ENCODE data around the gene TMEM11.
"Not testable (repeated sequence)": the region's sequence is repeated elsewhere in the genome, so short reads cannot be mapped to it uniquely, and the experiment has no call there.

TMEM11 gene

DNA sequence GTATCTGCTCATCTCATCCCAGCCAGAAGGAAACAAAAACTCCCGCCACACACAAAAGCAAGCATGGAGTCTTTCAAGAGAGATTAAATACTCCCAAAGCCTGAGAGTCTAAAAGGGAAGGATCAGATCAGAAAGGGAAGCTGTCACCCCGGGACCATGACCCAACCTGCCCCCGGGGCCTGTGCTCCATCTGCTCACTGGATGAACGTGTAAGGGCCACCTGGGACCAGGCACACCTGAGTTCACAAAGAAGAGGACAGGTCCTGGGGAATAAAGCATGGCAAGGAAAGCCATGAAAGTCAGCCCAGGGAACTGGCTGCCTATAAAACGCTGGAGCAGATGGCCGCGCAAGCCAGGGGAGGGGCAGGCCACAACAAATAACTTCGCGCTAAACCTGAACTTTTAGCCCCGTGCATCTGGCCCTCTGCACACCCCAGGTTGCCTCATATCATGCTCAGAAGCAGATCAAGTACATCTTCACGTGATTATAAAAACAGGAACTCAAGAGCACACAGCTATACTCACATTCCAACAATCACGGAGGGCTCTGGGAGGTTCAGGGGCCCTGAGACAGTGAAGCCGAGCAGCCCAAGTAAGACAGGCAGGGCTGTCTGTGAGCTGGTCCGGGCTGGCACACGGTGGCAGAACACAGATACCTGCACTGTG, 3.4 kb downstream of the TMEM11 start:
- TF ChIP-seq ZNF274 (IDR thresholded peaks at IDR 0.05; ENCODE audit: low read depth, low read length), result no peak
- H3K4me3 ChIP-seq (ENCODE audit: low read length), result no peak overlapping the region

GRCh38 chr17:21209511-21210175, 4.3 kb downstream of the TMEM11 start:
- TF ChIP-seq ZNF274 (IDR thresholded peaks at IDR 0.05; ENCODE audit: low read depth, low read length), result no peak
- H3K4me3 ChIP-seq (ENCODE audit: low read length), result no peak overlapping the region

DNA sequence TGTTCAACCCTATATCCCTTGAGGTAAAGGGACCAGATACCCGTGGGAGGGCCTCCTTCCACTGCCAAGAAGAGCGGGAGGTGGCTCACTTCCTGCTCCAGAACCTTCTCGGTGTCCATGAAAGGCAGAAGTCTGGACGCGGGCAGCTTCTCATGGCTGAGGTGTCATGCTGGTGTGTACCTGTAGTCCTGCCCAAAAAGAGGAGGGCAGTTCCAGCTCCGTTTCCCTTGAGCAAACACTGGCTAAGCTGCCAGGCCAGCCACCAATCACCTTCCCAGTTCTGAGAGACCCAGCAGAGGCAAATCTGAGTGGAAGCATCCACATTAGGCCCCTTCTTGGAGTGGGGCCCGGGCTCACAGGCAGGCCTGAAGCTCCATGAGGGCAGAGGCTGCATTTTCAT, 5.6 kb downstream of the TMEM11 start:
- no peak overlapping the region for H3K4me3 ChIP-seq (ENCODE audit: low read length)
- no peak for TF ChIP-seq ZNF274 (IDR thresholded peaks at IDR 0.05; ENCODE audit: low read depth, low read length)

DNA sequence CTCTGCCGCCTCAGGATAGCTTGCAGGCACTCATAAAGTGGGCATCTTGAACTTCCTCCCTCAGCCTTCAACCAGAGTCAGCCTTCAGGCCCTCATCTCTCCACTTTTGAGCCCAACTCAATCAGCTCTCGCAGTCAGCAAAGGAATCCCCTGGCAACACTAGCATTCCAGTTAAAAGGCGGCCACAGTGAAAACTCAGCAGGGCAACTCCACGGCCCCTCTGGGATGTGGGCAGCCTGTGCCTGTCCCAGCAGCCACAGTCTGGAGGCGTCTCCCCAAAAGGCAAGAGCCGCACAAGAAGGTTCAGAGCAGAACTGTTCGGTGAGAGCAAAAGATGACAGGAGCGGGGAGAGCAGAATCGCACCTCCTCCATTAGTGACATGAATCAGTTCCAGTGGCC, 9.0 kb downstream of the TMEM11 start:
- no peak overlapping the region for H3K4me3 ChIP-seq (ENCODE audit: low read length)
- TF ChIP-seq ZNF274 (IDR thresholded peaks at IDR 0.05; ENCODE audit: low read depth, low read length), result no peak

DNA sequence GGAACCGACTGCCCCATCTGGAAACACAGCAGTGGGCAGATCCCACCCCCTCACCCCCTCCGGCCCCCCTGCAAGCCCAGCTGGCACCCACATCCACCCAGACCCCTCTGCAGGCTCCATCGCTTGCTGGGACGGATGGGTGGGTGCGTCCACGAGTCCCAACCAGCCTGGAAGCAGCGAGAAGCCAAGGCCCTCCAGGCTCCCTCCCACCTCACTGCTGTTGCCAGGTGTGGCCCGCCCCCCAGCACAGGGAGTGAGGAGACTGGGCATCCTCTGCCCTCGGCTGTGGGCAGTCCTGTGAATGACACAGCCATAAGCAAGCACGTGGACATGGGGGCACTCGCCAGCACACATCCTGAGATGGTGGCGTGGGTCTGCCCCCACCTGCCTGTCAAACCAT, 11.4 kb downstream of the TMEM11 start:
- no peak for TF ChIP-seq ZNF274 (IDR thresholded peaks at IDR 0.05; ENCODE audit: low read depth, low read length)
- no peak overlapping the region for H3K4me3 ChIP-seq (ENCODE audit: low read length)

GRCh38 chr17:21201874-21202273, 12.1 kb downstream of the TMEM11 start:
- TF ChIP-seq ZNF274 (IDR thresholded peaks at IDR 0.05; ENCODE audit: low read depth, low read length), result no peak
- no peak overlapping the region for H3K4me3 ChIP-seq (ENCODE audit: low read length)

DNA sequence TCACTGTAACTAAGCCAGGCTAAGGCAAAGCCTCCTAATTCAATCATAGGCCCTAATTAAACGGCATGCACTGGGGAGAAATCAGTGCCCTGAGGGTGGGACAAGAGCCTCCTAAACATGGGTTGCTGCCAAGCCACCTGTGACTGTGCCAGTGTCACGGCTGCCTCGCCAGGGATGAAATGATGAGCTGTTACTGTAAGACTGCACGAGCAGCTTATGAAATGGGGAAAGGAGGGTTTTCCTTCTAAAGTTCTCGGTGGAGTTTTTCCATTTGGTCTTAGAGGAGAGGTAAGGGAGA, 12.7 kb downstream of the TMEM11 start:
- no peak overlapping the region for H3K4me3 ChIP-seq (ENCODE audit: low read length)
- TF ChIP-seq ZNF274 (IDR thresholded peaks at IDR 0.05; ENCODE audit: low read depth, low read length), result no peak

GRCh38 chr17:21200590-21201297, 13.2 kb downstream of the TMEM11 start:
- TF ChIP-seq ZNF274 (IDR thresholded peaks at IDR 0.05; ENCODE audit: low read depth, low read length), result no peak
- no peak overlapping the region for H3K4me3 ChIP-seq (ENCODE audit: low read length)

- no peak for TF ChIP-seq ZNF274 (IDR thresholded peaks at IDR 0.05; ENCODE audit: low read depth, low read length)
- H3K4me3 ChIP-seq (ENCODE audit: low read length), result no peak overlapping the region
Measured at GRCh38 chr17:21199856-21200255, 14.1 kb downstream of the TMEM11 start.

DNA sequence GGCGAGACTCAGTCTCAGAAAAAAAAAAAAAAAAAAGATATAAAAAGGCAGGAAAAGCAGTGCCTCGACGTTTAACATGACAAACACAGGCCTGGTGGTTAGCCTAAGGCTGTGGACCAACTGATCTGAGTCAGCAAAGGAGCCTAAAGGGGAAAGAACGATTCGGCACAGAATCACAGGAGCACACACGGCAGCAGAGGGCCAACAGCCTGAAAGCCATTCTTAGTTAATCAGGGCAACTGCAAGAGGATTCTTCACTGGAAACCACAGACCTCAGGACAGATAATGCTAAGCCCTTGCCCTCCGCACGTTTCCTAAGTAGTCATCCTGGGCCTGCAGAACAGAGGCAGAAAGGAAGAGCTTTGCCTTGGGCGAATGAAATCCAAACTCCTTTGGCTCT, 14.7 kb downstream of the TMEM11 start:
- no peak for TF ChIP-seq ZNF274 (IDR thresholded peaks at IDR 0.05; ENCODE audit: low read depth, low read length)
- no peak overlapping the region for H3K4me3 ChIP-seq (ENCODE audit: low read length)

GRCh38 chr17:21198411-21198810, 15.6 kb downstream of the TMEM11 start:
- no peak overlapping the region for H3K4me3 ChIP-seq (ENCODE audit: low read length)
- no peak for TF ChIP-seq ZNF274 (IDR thresholded peaks at IDR 0.05; ENCODE audit: low read depth, low read length)

DNA sequence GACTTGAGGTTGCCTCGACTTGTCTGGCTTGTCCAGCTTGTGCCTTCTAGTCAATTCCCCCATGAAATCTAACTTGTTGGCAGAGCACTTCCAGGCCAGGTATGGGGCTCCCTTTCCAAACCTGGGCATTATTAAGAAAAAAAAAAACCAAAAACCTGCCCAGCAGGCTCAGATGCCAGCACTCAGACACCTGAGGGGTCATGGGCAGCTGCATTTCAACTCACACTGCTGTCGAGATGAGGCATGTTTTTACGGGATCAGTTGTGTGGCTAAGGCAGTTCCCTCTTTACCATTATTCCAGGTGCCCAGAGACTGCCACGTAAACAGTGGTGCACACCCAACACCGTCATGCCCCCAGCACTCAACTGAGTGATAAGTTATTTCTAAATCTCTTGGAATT, 17.8 kb downstream of the TMEM11 start:
- no peak overlapping the region for H3K4me3 ChIP-seq (ENCODE audit: low read length)
- TF ChIP-seq ZNF274 (IDR thresholded peaks at IDR 0.05; ENCODE audit: low read depth, low read length), result no peak

DNA sequence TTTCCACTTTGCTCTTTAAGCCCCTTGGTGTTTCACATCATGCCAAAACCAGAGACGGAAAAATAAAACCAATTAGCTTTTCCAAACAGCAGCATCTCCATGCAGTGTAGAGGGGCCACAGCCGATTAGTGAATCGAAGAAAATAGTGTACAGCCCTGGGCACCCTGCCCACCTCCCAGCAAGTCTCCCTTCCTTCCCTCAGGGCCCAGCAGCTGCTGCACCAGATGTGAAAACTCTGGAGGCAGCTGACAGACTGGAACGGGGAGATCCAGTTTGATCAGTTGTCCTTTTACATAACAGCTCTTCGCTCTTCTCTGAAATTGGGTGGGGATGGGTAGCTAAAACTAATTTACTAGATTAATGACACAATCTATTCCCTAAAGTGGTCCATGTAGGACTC, 19.3 kb downstream of the TMEM11 start:
- no peak overlapping the region for H3K4me3 ChIP-seq (ENCODE audit: low read length)

DNA sequence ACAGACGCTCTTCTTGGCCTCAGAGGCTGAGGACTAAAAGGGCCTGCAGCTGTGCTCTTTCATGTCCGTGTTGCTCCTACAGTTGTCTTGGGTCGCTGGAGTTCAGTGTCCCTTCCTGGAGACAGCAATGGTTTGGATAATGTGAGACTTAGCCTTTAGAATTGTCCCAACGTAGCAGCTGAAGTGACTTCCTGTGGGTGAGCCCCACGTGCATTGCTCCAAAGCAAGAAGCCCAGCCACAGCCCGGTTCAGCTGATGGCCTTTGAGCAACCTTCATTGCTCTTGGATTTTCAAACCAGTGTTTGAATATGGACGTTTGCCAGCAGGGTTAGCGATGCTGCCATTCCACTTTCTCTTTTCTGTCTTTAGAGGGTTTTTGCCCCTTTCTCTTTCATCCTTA, 19.7 kb downstream of the TMEM11 start:
- H3K4me3 ChIP-seq (ENCODE audit: low read length), result no peak overlapping the region
- no peak for TF ChIP-seq ZNF274 (IDR thresholded peaks at IDR 0.05; ENCODE audit: low read depth, low read length)

More for the DNA sequence above, 19.3 kb downstream of the TMEM11 start:
- no peak for TF ChIP-seq ZNF274 (IDR thresholded peaks at IDR 0.05; ENCODE audit: low read depth, low read length)

DNA sequence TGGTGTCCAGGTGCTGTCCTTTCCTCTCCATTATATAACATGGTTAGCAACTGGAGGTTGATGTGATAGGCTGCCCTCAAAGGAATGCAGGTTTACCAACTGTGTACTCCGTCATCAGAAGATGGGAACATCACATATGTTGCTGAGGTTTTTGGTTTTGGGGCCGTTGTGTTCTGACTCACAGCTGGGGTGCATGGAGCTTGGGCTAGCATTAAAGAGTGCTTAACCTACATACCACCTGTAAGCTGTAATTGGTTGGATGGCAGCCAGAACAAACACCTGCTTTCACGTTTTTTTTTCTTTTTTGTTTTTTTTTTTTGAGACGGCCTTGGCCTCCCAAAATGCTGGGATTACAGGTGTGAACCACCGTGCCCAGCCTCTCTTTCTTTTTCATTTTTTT, 20.9 kb downstream of the TMEM11 start:
- H3K4me3 ChIP-seq (ENCODE audit: low read length), result no peak overlapping the region
- TF ChIP-seq ZNF274 (IDR thresholded peaks at IDR 0.05; ENCODE audit: low read depth, low read length), result no peak

GRCh38 chr17:21192414-21192813, 21.5 kb downstream of the TMEM11 start:
- H3K4me3 ChIP-seq (ENCODE audit: low read length), result not testable (repeated sequence)
